CD4-positive, alpha-beta T cell (primary cell): Measurements from ENCODE around the gene DLX5. TPM values are rescaled to one million over a fixed set of nuclear protein-coding genes. Genes with fewer than 3 reads are reported as not detected.

Experiments used
- ATAC-seq: fragments of 200-7000 bp; cut with Tn5 transposase; one replicate; pipeline ENCODE4 v1.10.0; 2022; ENCODE audit warnings: mild to moderate bottlenecking; ENCODE audit not compliant: poor library complexity
- CTCF ChIA-PET: fragments of 350-600 bp; sonication (Branson Sonifier 250); formaldehyde crosslinking; loops from one replicate; lab custom pipeline; 2021; ENCODE audit warnings: antibody characterized with exemption, inconsistent platforms; lab: Charles Lee
- POLR2A ChIA-PET: fragments of 350-600 bp; sonication (Branson Sonifier 250); formaldehyde crosslinking; loops from one replicate; lab custom pipeline; 2021; ENCODE audit warnings: antibody characterized with exemption, inconsistent platforms; lab: Charles Lee
- DNase-seq, 14 experiments: peaks; one replicate each; pipeline ENCODE4 v3.0.0-alpha.2; 2013 to 2020; ENCODE audit warnings: mixed read lengths in 2 of 14
- H3K27ac ChIP-seq, 2 donors: one replicate each; pipeline versions ENCODE4 v1.5.1 to v1.7.0; 2013; ENCODE audit warnings: low read length in 2 of 2, low read depth in 1 of 2, mild to moderate bottlenecking in 1 of 2
- H3K27me3 ChIP-seq, 2 experiments: 1 replicate in 1 of 2; 2 replicates in 1 of 2; pipeline versions ENCODE4 v1.6.1 to v1.7.0; 2013; ENCODE audit warnings: low read length in 2 of 2, control low read depth in 1 of 2, mild to moderate bottlenecking in 1 of 2, moderate library complexity in 1 of 2; ENCODE audit not compliant: insufficient read depth in 2 of 2, control insufficient read depth in 1 of 2
- H3K36me3 ChIP-seq: one replicate; pipeline ENCODE4 v1.6.1; 2013; ENCODE audit warnings: low read length, control low read depth; ENCODE audit not compliant: insufficient read depth
- H3K4me1 ChIP-seq: one replicate; pipeline ENCODE4 v1.6.1; 2013; ENCODE audit warnings: low read length, control low read depth; ENCODE audit not compliant: insufficient read depth
- H3K4me3 ChIP-seq: one replicate; pipeline ENCODE4 v1.5.1; 2013; ENCODE audit warnings: mild to moderate bottlenecking, low read length, moderate library complexity
- H3K9me3 ChIP-seq, 2 experiments: 1 replicate in 1 of 2; 2 replicates in 1 of 2; pipeline versions ENCODE4 v1.6.1 to v1.7.0; 2013; ENCODE audit warnings: low read length in 2 of 2, mild to moderate bottlenecking in 2 of 2, control low read depth in 1 of 2, moderate library complexity in 1 of 2; ENCODE audit not compliant: control insufficient read depth in 1 of 2, insufficient read depth in 1 of 2
- H3K27ac Mint-ChIP-seq: one replicate; pipeline ENCODE4 v1.8.0; 2020; ENCODE audit warnings: mixed read lengths
- H3K27me3 Mint-ChIP-seq: one replicate; pipeline ENCODE4 v1.8.0; 2021; ENCODE audit warnings: mixed read lengths
- H3K36me3 Mint-ChIP-seq: one replicate; pipeline ENCODE4 v1.8.0; 2021; ENCODE audit warnings: low read depth, mixed read lengths
- H3K4me1 Mint-ChIP-seq: one replicate; pipeline ENCODE4 v1.8.0; 2021; ENCODE audit warnings: low read depth, mixed read lengths
- H3K4me3 Mint-ChIP-seq: one replicate; pipeline ENCODE4 v1.8.0; 2020; ENCODE audit warnings: mild to moderate bottlenecking, mixed read lengths
- H3K9me3 Mint-ChIP-seq: one replicate; pipeline ENCODE4 v1.8.0; 2020; ENCODE audit warnings: mixed read lengths
- intact Hi-C, 2 experiments: fragments of 100-400 bp; cut with DNase I in 1 of 2; cut with micrococcal nuclease in 1 of 2; formaldehyde crosslinking; loops; one replicate each; pipeline versions ENCODE4 v1.15.1 to v1.9.0; 2023 to 2025; cut with DNase I, micrococcal nuclease
- total RNA-seq, 174 experiments: library from RNA in 2 of 174; stranded (reverse) in 2 of 174; gene quantifications; one replicate each; pipeline ENCODE4 v1.2.3 and lab custom pipeline; 2021 to 2026
- TF ChIP-seq, protein P1 (sequence below): fragments of 200-600 bp; IDR thresholded peaks from one replicate; pipeline ENCODE4 v1.8.0; 2022; ENCODE audit warnings: antibody characterized with exemption, mild to moderate bottlenecking

Gene DLX5
- total RNA-seq, 2 experiments from 2014 or later = not detected

- no peaks in the 10 kb centered on the region for H3K36me3 Mint-ChIP-seq
- peak; percentile 71 for ATAC-seq
- H3K27ac Mint-ChIP-seq = no peak overlapping the region
- DNase-seq = peak; percentile 49 to 83 (median 58)
- Histone ChIP-seq H3K27me3 (peaks cover 49 to 65% of the 10 kb centered on the region in 2 experiments), H3K4me1 (peaks cover 33% of the 10 kb centered on the region), H3K4me3 (peak overlapping the region; percentile 47), H3K9me3 (peaks cover 0 to 19% of the 10 kb centered on the region in 2 experiments), H3K27ac (no peak overlapping the region), H3K36me3 (no peaks in the 10 kb centered on the region)
- TF ChIP-seq, protein P1, sequence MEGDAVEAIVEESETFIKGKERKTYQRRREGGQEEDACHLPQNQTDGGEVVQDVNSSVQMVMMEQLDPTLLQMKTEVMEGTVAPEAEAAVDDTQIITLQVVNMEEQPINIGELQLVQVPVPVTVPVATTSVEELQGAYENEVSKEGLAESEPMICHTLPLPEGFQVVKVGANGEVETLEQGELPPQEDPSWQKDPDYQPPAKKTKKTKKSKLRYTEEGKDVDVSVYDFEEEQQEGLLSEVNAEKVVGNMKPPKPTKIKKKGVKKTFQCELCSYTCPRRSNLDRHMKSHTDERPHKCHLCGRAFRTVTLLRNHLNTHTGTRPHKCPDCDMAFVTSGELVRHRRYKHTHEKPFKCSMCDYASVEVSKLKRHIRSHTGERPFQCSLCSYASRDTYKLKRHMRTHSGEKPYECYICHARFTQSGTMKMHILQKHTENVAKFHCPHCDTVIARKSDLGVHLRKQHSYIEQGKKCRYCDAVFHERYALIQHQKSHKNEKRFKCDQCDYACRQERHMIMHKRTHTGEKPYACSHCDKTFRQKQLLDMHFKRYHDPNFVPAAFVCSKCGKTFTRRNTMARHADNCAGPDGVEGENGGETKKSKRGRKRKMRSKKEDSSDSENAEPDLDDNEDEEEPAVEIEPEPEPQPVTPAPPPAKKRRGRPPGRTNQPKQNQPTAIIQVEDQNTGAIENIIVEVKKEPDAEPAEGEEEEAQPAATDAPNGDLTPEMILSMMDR = peak; percentile 70
- CTCF ChIA-PET = interaction anchor here (1.0 to 1.8 kb wide), 7 partner anchors 14 to 1112 kb away, joined by 3 to 17 read pairs (median 7); partner anchors contain the start of gene DLX6
- H3K4me1 Mint-ChIP-seq = peaks cover 47% of the 10 kb centered on the region
- peaks cover 89% of the 10 kb centered on the region for H3K27me3 Mint-ChIP-seq
- intact Hi-C loops = loop anchor here (1.0 to 10.0 kb wide), 7 partner anchors 610 to 1111 kb away; no protein-coding TSS in a partner anchor
- H3K9me3 Mint-ChIP-seq = no peaks in the 10 kb centered on the region
- peak overlapping the region; percentile 85 for H3K4me3 Mint-ChIP-seq
- POLR2A ChIA-PET = interaction anchor here (1.3 kb wide), 1 partner anchor 950 kb away, joined by 4 read pairs; no protein-coding TSS in a partner anchor
Measured at GRCh38 chr7:97027427-97028234, 3.0 kb upstream of the DLX5 start.

- ChIA-PET POLR2A (interaction anchor here (1.1 to 1.3 kb wide), 2 partner anchors 12 to 950 kb away, joined by 3 to 4 read pairs; no protein-coding TSS in a partner anchor), CTCF (interaction anchor here (1.0 to 1.8 kb wide), 8 partner anchors 13 to 1111 kb away, joined by 3 to 17 read pairs (median 6); partner anchors contain the start of gene DLX6)
- no peak for ATAC-seq
- Histone ChIP-seq H3K4me3 (peak overlapping the region; percentile 47), H3K9me3 (peaks cover 0 to 25% of the 10 kb centered on the region in 2 experiments), H3K27ac (no peak overlapping the region), H3K36me3 (no peaks in the 10 kb centered on the region), H3K27me3 (peaks cover 56 to 68% of the 10 kb centered on the region in 2 experiments), H3K4me1 (peaks cover 41% of the 10 kb centered on the region)
- no peak overlapping the region for H3K27ac Mint-ChIP-seq
- intact Hi-C loops = loop anchor here (1.0 to 10.0 kb wide), 7 partner anchors 610 to 1111 kb away; no protein-coding TSS in a partner anchor
- DNase-seq = no peak
- H3K4me3 Mint-ChIP-seq = peak overlapping the region; percentile 85
- H3K9me3 Mint-ChIP-seq = no peaks in the 10 kb centered on the region
- H3K27me3 Mint-ChIP-seq = peaks cover 89% of the 10 kb centered on the region
- H3K36me3 Mint-ChIP-seq = no peaks in the 10 kb centered on the region
- peaks cover 55% of the 10 kb centered on the region for H3K4me1 Mint-ChIP-seq
- TF ChIP-seq, protein P1 = no peak
Measured at GRCh38 chr7:97026715-97027426, 2.2 kb upstream of the DLX5 start.
